ENCODE measurements around the gene CD2AP. TPM values are rescaled to one million over a fixed set of nuclear protein-coding genes. Genes with fewer than 3 reads are reported as not detected.
A peak's percentile ranks its signal among the peaks of the same experiment; 100 is the strongest.
"Not testable (repeated sequence)": the region's sequence is repeated elsewhere in the genome, so short reads cannot be mapped to it uniquely, and the experiment has no call there.

CD2AP gene
- total RNA-seq, 2 donors from 2014 or later, result 58.1 to 62.4 TPM

GRCh38 chr6:47479874-47480273 is 2.3 kb downstream of the CD2AP start:
- no peaks in the 10 kb centered on the region for H3K27me3 ChIP-seq (ENCODE audit: control insufficient read depth, insufficient read depth, low read length, poor library complexity, severe bottlenecking)
- Mint-ChIP-seq H3K4me3 (peak overlapping the region; percentile 89), H3K4me1 (peaks cover 54% of the 10 kb centered on the region), H3K27me3 (ENCODE audit: insufficient read depth) (no peaks in the 10 kb centered on the region), H3K27ac (peak overlapping the region; percentile 71), H3K36me3 (ENCODE audit: low read depth) (no peaks in the 10 kb centered on the region), H3K9me3 (no peaks in the 10 kb centered on the region)
- H3K36me3 ChIP-seq (ENCODE audit: control insufficient read depth, insufficient read depth, low read length), result no peaks in the 10 kb centered on the region
- peak overlapping the region; percentile 91 for H3K9ac ChIP-seq (ENCODE audit: extremely low read depth, low read length, poor library complexity, severe bottlenecking)
- TF ChIP-seq, protein P1, sequence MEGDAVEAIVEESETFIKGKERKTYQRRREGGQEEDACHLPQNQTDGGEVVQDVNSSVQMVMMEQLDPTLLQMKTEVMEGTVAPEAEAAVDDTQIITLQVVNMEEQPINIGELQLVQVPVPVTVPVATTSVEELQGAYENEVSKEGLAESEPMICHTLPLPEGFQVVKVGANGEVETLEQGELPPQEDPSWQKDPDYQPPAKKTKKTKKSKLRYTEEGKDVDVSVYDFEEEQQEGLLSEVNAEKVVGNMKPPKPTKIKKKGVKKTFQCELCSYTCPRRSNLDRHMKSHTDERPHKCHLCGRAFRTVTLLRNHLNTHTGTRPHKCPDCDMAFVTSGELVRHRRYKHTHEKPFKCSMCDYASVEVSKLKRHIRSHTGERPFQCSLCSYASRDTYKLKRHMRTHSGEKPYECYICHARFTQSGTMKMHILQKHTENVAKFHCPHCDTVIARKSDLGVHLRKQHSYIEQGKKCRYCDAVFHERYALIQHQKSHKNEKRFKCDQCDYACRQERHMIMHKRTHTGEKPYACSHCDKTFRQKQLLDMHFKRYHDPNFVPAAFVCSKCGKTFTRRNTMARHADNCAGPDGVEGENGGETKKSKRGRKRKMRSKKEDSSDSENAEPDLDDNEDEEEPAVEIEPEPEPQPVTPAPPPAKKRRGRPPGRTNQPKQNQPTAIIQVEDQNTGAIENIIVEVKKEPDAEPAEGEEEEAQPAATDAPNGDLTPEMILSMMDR (conservative IDR thresholded peaks at IDR 0.05), result no peak
- peak overlapping the region; percentile 95 for H3K4me3 ChIP-seq (ENCODE audit: low read length)
- DNase-seq, result no peak
- no peaks in the 10 kb centered on the region for H3K9me3 ChIP-seq (ENCODE audit: control insufficient read depth, low read length)
- no peak overlapping the region for H3K27ac ChIP-seq (ENCODE audit: low read depth, low read length)
- WGBS, 2 experiments (ENCODE audit: insufficient coverage in 1 of 2, insufficient read length in 1 of 2), result 50 to 64% methylated on average over 2 to 3 of the region's 3 CpGs
- peaks cover 3% of the 10 kb centered on the region for H3K4me1 ChIP-seq (ENCODE audit: control insufficient read depth, insufficient read depth, low read length)

GRCh38 chr6:47481213-47481612 is 3.6 kb downstream of the CD2AP start:
- not testable (repeated sequence) for H3K36me3 ChIP-seq (ENCODE audit: control insufficient read depth, insufficient read depth, low read length); H3K9me3 Mint-ChIP-seq; H3K4me1 ChIP-seq (ENCODE audit: control insufficient read depth, insufficient read depth, low read length); H3K27me3 ChIP-seq (ENCODE audit: control insufficient read depth, insufficient read depth, low read length, poor library complexity, severe bottlenecking); H3K27ac Mint-ChIP-seq; H3K27me3 Mint-ChIP-seq (ENCODE audit: insufficient read depth); DNase-seq; H3K9me3 ChIP-seq (ENCODE audit: control insufficient read depth, low read length); H3K27ac ChIP-seq (ENCODE audit: low read depth, low read length); H3K36me3 Mint-ChIP-seq (ENCODE audit: low read depth); H3K4me3 Mint-ChIP-seq; H3K9ac ChIP-seq (ENCODE audit: extremely low read depth, low read length, poor library complexity, severe bottlenecking)
- H3K4me1 Mint-ChIP-seq, result peaks cover 55% of the 10 kb centered on the region
- H3K4me3 ChIP-seq (ENCODE audit: low read length), result peak overlapping the region; percentile 95
- WGBS, 2 experiments (ENCODE audit: insufficient coverage in 1 of 2, insufficient read length in 1 of 2), result 88 to 97% methylated on average over 4 to 8 of the region's 8 CpGs

GRCh38 chr6:47481806-47482205 is 4.2 kb downstream of the CD2AP start:
- H3K27ac ChIP-seq (ENCODE audit: low read depth, low read length), result no peak overlapping the region
- Mint-ChIP-seq H3K4me3 (no peak overlapping the region), H3K4me1 (peaks cover 50% of the 10 kb centered on the region), H3K9me3 (no peaks in the 10 kb centered on the region), H3K27me3 (ENCODE audit: insufficient read depth) (no peaks in the 10 kb centered on the region), H3K27ac (no peak overlapping the region), H3K36me3 (ENCODE audit: low read depth) (peaks cover 4% of the 10 kb centered on the region)
- TF ChIP-seq, protein P1 (conservative IDR thresholded peaks at IDR 0.05), result no peak
- no peak overlapping the region for H3K4me3 ChIP-seq (ENCODE audit: low read length)
- no peak for DNase-seq
- no peak overlapping the region for H3K9ac ChIP-seq (ENCODE audit: extremely low read depth, low read length, poor library complexity, severe bottlenecking)
- H3K4me1 ChIP-seq (ENCODE audit: control insufficient read depth, insufficient read depth, low read length), result peaks cover 3% of the 10 kb centered on the region
- H3K36me3 ChIP-seq (ENCODE audit: control insufficient read depth, insufficient read depth, low read length), result no peaks in the 10 kb centered on the region
- no peaks in the 10 kb centered on the region for H3K27me3 ChIP-seq (ENCODE audit: control insufficient read depth, insufficient read depth, low read length, poor library complexity, severe bottlenecking)
- H3K9me3 ChIP-seq (ENCODE audit: control insufficient read depth, low read length), result no peaks in the 10 kb centered on the region

GRCh38 chr6:47483516-47483852 is 5.9 kb downstream of the CD2AP start:
- TF ChIP-seq, protein P1 (conservative IDR thresholded peaks at IDR 0.05), result no peak
- H3K4me1 Mint-ChIP-seq, result peaks cover 50% of the 10 kb centered on the region
- Histone ChIP-seq H3K9me3 (ENCODE audit: control insufficient read depth, low read length) (no peaks in the 10 kb centered on the region), H3K4me3 (ENCODE audit: low read length) (peak overlapping the region; percentile 27), H3K4me1 (ENCODE audit: control insufficient read depth, insufficient read depth, low read length) (peaks cover 3% of the 10 kb centered on the region), H3K9ac (ENCODE audit: extremely low read depth, low read length, poor library complexity, severe bottlenecking) (no peak overlapping the region), H3K27me3 (ENCODE audit: control insufficient read depth, insufficient read depth, low read length, poor library complexity, severe bottlenecking) (no peaks in the 10 kb centered on the region), H3K36me3 (ENCODE audit: control insufficient read depth, insufficient read depth, low read length) (no peaks in the 10 kb centered on the region), H3K27ac (ENCODE audit: low read depth, low read length) (no peak overlapping the region)
- peak overlapping the region; percentile 67 for H3K27ac Mint-ChIP-seq
- no peaks in the 10 kb centered on the region for H3K9me3 Mint-ChIP-seq
- DNase-seq, result no peak
- H3K4me3 Mint-ChIP-seq, result no peak overlapping the region
- no peaks in the 10 kb centered on the region for H3K27me3 Mint-ChIP-seq (ENCODE audit: insufficient read depth)
- H3K36me3 Mint-ChIP-seq (ENCODE audit: low read depth), result peaks cover 6% of the 10 kb centered on the region

Data from endodermal cell (in vitro differentiated cells).